NT2/D1 (cell line): ENCODE results near the gene ASAP3.

Experiments used
- YY1 ChIP-seq: IDR thresholded peaks from 2 replicates; pipeline ENCODE4 v1.6.1; 2011; ENCODE audit not compliant: insufficient read length, insufficient read depth
- ZNF274 ChIP-seq: IDR thresholded peaks from 2 replicates; pipeline ENCODE4 v1.6.1; 2011; ENCODE audit warnings: mild to moderate bottlenecking, low read depth, low read length

GRCh38 chr1:23530747-23531561, 47.0 kb upstream of the ASAP3 start, which contains the start of gene E2F2:
- TF ChIP-seq ZNF274 (no peak), YY1 (no peak)
